ENCODE data around the gene COL12A1. TPM values are rescaled to one million over a fixed set of nuclear protein-coding genes. Genes with fewer than 3 reads are reported as not detected.

The COL12A1 gene
- total and polyA plus RNA-seq, 2 experiments from 2014 or later, result 0.32 to 0.66 TPM

DNA sequence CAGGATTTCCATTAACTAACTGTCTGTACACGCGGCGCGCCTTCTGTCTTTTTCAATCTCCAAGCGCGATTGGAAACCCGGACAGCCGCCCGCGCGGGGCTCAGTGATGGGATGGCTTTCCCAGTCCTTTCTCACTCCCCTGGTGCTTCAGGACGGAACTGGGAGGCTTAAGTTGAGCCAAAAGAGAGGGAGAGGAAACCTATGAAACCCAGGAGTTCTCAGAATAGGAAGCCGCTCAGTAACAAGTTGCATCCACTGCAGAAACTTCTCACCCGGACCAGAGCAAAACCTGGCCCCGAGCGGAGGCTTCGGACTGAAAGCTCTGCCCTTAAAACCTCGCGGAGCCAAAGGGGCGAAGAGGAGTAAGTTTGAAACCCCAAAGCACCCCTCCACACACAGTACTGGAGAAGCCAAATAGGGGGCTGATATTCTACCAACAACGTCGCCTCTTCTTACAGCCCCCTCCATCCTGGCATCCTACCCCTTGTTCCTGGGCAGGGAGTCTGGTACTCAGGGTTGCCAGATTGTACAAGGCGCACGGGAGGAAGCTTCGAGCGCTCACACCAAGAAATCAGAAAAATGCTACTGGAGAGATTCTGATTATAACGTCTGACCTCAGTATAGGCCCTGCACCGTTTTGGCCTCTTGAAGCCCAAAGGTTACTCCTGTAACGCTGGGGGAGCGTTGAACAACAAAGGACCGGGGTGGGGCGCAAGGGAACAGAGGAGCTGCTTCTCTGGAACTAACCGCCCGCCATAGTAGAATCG, 906 bp upstream of the COL12A1 start:
- DNase-seq (ENCODE audit: low read depth in 1 of 2, low spot score in 1 of 2), result peak in 1 of 2 donors; percentile 64
- peaks cover 77% of the 10 kb centered on the region for H3K27me3 ChIP-seq
- H3K36me3 ChIP-seq, result no peaks in the 10 kb centered on the region
- peak overlapping the region; percentile 17 for H3K4me3 ChIP-seq
- H3K27ac ChIP-seq, result no peak overlapping the region
- peaks cover 2% of the 10 kb centered on the region for H3K4me1 ChIP-seq (ENCODE audit: low read depth)
- H3K9me3 ChIP-seq (ENCODE audit: low read depth), result no peaks in the 10 kb centered on the region
- TF ChIP-seq, protein P1, sequence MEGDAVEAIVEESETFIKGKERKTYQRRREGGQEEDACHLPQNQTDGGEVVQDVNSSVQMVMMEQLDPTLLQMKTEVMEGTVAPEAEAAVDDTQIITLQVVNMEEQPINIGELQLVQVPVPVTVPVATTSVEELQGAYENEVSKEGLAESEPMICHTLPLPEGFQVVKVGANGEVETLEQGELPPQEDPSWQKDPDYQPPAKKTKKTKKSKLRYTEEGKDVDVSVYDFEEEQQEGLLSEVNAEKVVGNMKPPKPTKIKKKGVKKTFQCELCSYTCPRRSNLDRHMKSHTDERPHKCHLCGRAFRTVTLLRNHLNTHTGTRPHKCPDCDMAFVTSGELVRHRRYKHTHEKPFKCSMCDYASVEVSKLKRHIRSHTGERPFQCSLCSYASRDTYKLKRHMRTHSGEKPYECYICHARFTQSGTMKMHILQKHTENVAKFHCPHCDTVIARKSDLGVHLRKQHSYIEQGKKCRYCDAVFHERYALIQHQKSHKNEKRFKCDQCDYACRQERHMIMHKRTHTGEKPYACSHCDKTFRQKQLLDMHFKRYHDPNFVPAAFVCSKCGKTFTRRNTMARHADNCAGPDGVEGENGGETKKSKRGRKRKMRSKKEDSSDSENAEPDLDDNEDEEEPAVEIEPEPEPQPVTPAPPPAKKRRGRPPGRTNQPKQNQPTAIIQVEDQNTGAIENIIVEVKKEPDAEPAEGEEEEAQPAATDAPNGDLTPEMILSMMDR (IDR thresholded peaks at IDR 0.05; ENCODE audit: low read depth, low read length), result no peak

DNA sequence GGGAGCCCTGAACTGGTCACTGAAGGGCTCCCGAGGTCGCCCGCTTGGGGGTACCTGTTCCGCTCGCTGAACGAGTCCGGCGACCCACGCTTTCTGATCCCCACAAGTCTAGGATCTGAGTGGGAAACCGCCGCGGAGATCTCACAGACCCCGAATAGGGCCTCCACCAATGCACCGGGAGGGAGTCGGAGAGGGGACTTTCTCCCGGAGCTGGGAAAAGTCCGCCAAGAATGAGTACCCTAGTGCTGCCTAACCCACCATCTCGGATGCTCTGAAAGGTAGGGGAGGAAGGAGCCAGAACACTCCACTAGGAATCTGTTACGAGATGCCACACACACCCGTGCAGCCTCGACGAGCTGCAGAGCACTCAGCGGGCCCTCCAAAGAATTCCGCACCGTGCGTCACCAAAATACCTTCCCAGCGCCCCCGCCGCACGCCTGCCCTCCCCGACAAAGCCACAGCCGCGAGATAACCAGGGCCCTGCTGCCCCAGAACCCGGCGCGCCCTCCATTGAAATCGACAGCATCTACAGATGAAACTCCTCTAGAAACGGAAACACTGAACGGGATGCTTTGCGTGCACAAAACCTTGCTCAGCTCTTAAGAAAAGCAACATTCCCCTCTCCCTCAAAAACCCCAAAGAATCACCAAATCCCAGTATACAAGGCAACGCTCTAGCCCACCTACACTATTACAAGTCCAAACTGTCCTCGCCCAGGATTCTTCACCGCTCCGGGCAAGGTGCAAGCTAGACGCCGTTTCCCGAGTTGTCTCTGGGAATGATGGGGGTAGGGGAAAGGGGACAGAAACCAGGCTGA, 686 bp downstream of the COL12A1 start:
- Histone ChIP-seq H3K4me1 (ENCODE audit: low read depth) (no peaks in the 10 kb centered on the region), H3K27ac (no peak overlapping the region), H3K36me3 (no peaks in the 10 kb centered on the region), H3K9me3 (ENCODE audit: low read depth) (no peaks in the 10 kb centered on the region), H3K27me3 (peaks cover 93% of the 10 kb centered on the region), H3K4me3 (peak overlapping the region; percentile 17)
- peak; percentile 38 to 88 for DNase-seq (ENCODE audit: low read depth in 1 of 2, low spot score in 1 of 2)
- TF ChIP-seq, protein P1 (IDR thresholded peaks at IDR 0.05; ENCODE audit: low read depth, low read length), result no peak

DNA sequence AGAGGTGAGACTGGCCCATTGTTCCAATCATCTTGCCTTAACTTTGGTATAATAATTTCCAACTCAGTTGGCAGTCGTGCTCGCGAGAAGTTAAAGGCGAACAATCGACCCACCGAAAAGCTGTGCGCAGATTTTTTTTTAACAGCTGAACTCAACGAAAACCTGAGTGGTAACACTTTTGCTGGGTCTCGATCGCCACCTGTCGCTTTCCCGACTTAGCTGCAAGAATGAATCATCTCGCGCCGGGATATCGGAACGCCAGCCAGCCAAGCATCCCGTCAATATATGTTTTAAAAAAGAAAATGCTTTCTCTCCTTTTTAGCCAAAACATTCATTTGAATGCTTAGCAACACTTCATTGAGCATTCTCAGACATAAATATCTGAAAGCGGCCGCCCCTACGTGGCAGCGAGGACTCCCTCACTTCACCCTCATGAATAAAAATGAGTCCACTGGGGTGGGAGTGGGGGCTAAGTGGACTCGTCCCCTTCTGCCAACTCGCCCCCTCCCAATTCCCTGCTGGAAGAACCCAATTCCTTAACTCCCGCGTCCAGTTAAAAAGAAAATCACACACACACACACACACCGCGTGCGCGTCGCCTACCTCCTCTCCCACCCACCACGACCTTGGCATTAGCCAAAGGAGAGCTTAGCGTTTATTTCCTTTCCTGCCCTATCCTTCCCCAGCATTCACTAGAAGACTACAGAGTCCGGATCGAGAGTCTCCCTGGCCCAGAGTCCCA, 1.5 kb downstream of the COL12A1 start:
- Histone ChIP-seq H3K27ac (no peak overlapping the region), H3K36me3 (no peaks in the 10 kb centered on the region), H3K4me3 (peak overlapping the region; percentile 17), H3K9me3 (ENCODE audit: low read depth) (no peaks in the 10 kb centered on the region), H3K27me3 (peaks cover 100% of the 10 kb centered on the region), H3K4me1 (ENCODE audit: low read depth) (no peaks in the 10 kb centered on the region)
- DNase-seq (ENCODE audit: low read depth in 1 of 2, low spot score in 1 of 2), result peak; percentile 83 to 97
- TF ChIP-seq, protein P1 (IDR thresholded peaks at IDR 0.05; ENCODE audit: low read depth, low read length), result peak; percentile 82

DNA sequence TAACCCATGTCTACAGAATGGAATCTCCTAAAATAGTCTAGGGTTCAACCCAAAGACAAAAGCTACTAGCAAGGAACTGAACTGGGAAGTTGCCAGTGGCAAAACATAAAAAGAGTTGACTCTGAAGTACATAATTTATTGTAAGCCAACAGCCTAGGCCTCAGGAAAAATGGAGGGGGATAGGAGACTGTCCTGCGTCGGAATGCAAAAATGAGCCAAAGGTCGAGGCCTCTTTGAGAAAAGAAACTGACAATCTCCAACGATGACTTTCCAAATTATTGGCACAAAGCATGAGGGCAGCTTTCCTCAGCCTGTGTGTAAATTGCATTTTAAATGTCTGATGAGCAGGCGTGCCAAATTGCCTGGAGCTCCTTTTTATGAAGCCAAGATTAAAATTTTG, 2.1 kb downstream of the COL12A1 start:
- no peak overlapping the region for H3K4me3 ChIP-seq

More for the DNA sequence above, 2.1 kb downstream of the COL12A1 start:
- TF ChIP-seq, protein P1 (IDR thresholded peaks at IDR 0.05; ENCODE audit: low read depth, low read length), result no peak
- Histone ChIP-seq H3K36me3 (no peaks in the 10 kb centered on the region), H3K4me1 (ENCODE audit: low read depth) (no peaks in the 10 kb centered on the region), H3K27ac (no peak overlapping the region), H3K9me3 (ENCODE audit: low read depth) (no peaks in the 10 kb centered on the region), H3K27me3 (peaks cover 100% of the 10 kb centered on the region)
- DNase-seq (ENCODE audit: low read depth in 1 of 2, low spot score in 1 of 2), result peak in 1 of 2 donors; percentile 65

Data from cardiac muscle cell (in vitro differentiated cells and primary cell).